HuH-7 (cell line): Measurements from ENCODE around the gene CORO1C.
"Not testable (repeated sequence)": the region's sequence is repeated elsewhere in the genome, so short reads cannot be mapped to it uniquely, and the experiment has no call there.

Experiments
- DNase-seq: peaks from one replicate; pipeline ENCODE4 v3.0.0; 2011; ENCODE audit warnings: low spot score

The CORO1C gene

DNA sequence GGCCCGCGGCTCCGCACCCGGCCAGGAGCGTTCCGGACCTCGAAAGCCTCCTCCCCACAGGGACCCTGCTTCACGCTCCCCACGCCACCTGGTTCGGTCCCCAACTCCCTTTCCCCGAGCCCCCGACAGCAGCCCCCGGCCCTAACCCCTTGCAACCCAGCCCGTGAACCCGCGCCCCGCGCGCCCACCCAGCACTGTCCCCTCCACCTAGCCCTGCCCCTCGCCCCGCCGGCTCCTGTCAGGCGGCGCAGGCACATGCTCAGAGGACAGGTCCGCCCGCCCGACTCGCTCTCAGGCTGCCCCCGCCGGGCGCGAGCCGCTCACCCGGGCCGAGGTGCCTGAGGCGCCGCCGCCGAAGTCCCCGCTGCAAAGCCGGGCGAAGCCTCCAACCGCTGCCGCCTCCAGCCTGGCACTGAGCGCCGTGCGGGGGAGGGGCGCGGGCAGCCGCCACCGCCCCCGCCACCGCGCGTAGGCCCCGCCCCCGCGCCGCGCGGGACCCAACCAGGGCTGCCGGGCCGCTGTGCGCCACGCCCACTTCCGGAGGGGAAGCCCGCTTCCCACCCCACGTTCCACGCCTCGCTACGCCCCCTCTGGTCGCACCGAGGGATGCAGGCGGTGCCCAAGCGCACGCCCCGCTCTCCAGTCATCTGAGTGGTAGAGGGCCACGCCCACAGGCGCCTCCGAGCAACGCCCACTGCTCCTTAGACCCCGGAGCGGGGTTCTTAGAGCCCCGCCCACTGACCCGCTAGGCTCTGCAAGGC, at the start of gene CORO1C:
Gene CORO1C (minus strand): TSS at position 414 of the 761 bp plus-strand sequence. CDS start 30,200 bp downstream, outside the sequence.
- peak; percentile 87 for DNase-seq

DNA sequence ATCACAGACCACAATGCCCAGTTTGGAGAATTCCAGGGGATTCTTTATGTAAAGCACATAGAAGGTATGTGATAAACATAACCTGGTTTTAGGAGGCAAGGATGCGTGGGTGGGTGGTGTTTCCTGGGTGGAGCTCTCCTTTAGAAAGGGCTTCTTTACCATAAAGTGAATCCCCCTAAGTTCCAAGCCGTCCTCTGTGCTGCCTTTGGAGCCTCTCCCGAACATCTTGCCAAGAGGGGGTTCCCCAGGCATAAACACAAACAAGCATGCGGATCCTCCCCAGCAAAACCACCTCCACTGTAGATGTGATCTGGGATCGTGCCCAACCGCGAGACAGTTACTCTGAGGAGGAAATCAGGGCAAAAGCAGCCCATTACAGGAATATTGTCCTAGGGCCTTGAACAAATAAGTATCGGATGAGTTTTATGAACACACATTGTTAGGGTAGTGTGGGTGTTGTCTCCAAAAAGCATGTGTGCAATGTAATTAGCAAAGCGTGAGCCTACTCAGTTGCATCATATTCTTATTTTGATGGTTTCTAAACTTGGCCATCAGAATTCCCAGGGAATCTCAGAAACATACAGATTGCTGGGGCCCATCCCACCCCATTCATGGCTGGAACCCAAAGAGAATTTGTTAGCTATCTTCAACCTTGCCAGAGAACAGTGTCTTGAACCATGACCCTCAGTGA, 48.8 kb upstream of the CORO1C start:
- no peak for DNase-seq

DNA sequence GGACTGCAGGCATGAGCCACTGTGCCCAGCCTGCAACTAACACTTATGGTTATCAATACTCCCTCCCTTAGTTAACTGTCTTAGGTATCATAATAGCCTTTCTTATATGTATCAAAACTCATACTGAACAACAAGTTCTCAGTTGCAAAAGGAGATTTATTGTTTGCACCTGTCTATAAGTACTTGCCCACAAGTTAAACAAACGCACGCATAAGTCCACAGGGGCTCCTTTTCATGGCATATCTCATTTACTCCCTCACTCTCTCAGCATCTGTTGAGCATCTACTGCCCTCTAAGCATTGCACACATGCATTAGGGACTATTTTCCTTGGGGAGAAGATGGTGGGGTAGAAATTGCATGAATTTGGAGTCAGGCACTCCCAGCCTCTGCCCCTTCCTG, 46.7 kb upstream of the CORO1C start:
- no peak for DNase-seq

DNA sequence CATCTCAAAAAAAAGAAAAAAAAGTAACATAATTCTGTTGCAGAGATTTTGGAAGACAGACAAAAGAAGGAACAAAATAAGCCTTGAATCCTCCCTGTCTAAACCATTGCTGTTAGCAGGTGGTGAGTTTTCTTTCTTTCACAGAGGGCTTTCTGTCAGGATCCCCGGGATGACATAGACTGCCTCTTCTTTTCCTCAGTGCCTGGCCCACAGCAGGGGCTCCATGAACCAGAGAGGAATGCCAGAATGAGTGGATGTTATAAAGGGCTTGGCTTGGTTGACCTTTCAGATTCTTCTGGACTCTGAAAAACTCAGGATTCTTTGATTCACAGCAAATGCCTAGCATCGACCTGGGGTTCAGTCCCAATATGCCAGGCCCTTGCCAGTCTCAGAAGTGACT, 45.8 kb upstream of the CORO1C start:
- DNase-seq = no peak

DNA sequence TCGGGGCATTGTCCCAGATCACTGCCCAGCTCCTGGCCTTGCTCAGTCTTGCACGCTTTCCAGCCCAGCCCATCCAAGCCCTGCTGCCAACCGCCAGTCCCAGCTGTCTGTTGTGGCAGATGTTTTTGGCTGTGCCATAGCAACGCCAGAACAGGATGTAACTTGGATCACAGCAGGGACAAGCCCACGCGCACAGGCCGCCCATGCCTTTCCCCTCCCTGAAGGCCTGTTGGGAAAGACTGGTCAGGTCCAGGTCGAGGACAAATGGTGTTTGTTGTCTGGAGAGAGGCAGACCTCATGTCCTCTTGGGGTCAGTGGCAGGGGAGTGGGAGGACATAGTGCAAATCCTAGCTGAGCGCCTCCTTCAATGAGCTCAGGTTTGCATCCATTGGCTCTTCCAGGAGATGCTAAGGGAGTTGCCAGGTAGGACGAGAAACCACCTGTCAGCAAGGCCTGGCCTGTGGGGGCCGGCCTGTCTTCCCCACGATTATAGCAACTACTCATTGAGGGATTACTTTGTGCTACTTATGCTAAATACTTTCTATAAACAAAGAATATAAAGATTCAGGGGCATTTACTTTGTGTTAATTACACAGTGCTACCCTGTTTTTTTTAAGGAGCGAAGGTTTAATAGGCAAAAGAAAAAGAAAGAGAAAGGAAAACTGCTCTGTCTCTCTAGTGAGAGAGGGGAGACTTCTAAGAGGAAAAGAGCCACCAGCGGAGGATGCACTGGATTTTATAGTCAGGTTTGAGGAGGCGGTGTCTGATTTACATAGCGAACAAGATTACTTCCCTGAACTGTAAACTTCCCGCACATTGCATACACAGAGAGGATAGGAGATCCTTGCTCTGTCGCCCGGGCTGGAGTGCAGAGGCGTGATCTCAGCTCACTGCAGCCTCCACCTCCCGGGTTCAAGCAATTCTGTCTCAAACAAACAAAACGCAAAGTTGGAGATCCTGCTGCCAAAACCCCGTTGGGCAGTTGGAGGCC, 42.8 kb upstream of the CORO1C start:
- DNase-seq = peak; percentile 30

DNA sequence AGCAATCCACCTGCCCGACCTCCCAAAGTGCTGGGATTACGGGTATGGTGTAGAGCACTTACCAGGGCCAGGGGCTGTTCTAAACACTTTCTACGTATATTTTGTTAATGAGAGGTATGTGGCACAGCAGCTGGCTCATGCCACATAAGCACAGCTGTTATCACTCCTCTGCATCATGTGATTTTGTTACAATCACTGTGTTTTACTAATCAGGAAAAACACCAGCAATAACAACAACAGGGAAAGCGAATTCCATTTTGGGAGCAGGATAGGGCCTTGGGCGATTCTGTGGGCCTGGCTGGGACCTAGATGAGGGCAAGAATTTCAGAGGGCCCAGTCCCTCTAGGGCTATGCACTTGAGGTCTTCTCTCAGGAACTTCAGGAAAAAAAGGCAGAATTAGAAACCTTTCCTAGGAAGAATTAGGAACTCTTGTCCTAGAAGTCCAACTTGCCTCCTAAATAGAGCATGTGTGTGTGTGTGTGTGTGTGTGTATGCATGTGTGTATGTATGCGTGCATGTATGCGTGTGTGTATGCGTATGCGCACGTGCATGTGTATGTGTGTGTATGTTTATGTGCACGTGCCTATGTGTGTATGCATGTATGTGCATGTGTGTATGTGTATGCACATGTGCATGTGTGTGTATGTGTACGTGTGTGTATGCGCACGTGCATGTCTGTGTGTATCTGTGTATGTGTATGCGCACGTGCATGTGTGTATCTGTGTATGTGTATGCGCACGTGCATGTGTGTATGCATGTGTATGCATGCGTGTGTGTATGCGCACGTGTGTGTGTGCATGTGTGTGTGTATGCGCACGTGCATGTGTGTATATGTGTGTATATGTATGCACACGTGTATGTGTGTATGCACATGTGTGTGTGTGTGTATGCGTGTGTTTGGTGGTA, 41.8 kb upstream of the CORO1C start:
- no peak for DNase-seq

DNA sequence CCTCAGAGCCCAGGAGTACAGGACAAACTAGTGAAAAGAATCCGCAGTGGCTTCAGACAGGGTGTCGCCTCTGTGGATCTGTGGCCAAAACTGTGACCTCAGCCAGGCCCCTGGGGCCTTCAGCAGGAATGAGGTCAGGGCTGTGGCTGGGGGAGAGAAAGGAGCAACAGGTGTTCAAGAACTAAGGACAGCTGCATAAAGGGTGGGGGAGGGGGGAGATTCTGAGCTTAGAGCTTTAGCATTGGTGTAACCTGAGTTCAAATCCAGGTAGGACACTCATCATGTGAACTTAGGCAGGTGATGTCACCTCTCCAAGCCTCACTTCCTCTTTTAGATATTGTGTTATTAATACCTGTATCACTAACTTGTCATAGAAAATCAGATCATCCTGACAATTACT, 40.9 kb upstream of the CORO1C start:
- DNase-seq = no peak

DNA sequence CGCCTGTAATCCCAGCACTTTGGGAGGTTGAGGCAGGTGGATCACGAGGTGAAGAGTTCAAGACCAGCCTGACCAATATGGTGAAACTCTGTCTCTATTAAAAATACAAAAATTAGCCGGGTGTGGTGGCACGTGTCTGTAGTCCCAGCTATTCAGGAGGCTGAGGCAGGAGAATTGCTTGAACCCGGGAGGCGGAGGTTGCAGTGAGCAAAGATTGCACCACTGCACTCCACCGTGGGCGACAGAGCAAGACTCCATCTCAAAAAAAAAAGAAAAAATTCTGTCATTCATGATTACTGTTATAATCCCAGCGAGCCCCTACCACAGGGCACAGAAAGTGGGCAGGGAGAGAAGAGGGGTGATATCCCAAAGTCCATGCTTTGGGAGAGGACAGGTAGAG, 40.5 kb upstream of the CORO1C start:
- not testable (repeated sequence) for DNase-seq

DNA sequence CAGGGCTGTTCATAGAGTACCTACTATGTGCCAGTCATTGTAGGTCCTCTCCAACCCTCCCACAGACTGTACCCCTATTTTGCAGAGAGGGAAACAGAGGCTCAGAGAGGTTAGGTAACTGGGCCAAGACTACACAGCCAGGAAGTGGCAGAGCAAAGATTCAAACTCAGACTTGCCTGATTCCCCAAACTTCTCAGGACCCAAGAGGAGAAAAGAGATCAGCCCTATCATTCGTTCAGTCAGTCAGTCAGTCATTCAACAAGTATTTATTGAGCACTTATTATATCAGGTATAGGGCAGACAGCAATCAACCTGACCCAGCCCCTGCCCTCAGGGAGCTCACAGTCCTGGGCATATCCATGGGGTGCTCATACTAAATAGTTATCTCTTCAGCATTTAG, 39.6 kb upstream of the CORO1C start:
- no peak for DNase-seq

DNA sequence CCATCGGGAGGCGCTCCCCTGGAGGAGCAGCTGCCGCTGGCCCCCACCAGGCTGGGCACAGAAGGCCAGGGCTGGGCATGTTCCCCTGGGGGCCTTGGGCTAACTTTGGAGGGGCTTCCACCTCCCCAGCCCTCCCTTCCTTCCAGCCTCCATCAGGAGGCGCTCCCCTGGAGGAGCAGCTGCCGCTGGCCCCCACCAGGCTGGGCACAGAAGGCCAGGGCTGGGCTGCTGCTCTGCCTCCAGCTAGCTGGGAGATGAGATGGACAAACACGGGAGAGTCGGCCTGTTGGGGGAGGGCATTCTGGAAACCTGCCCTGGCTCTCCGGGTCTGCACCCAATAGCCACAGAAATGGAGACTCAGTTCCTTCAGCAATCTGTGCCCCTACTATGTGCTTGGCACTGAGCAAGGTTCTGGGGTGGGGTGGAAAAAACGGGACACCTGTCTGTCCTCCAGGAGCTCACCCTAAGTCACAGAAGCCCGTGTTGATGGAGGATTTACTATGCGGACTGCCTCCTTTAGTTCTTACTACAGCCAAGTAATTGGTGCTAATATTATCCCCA, 39.0 kb upstream of the CORO1C start:
- no peak for DNase-seq

DNA sequence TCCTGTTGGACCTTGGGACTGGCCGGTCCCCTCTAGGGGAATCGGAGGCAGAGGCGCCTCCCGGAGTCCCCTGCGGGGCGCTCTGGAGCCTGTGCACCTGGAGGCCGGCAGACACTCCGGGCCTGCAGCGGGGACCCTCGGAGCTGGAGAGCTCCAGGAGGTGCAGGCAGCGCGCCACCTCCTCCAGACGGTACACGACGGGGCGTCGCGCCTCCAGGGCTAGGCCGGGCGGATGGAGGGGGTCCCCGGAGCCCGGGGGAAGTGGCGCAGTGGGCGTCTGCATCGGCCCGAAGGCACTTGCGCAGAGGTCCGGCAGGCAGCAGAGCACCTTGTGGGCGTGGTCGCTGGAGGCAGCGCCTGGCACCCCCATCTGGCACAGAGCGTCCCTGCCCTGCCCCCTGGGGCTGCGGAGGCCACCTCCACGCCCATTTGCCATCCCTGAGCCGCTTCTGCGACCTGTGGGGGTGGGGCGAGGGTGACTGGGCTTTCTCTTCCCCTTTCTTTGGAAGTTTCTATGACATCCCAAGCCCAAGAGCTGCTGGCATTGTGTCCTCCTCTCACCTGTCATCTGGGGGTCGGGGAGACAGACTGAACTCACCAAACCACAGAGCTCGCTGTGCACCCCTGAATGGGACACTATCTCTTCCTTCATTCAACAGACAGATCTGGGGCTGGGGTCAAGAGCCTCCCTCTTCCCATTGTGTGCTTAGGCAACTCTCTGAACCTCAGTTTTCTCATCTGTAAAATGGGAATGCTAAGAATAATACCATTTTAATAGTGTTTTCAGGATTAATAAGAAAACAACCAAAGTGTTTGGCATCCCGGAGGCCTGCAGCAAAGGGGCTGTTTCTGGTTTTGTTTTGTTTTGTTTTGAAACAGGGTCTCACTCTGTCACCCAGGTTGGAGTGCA, 37.5 kb upstream of the CORO1C start:
- peak; percentile 74 for DNase-seq

DNA sequence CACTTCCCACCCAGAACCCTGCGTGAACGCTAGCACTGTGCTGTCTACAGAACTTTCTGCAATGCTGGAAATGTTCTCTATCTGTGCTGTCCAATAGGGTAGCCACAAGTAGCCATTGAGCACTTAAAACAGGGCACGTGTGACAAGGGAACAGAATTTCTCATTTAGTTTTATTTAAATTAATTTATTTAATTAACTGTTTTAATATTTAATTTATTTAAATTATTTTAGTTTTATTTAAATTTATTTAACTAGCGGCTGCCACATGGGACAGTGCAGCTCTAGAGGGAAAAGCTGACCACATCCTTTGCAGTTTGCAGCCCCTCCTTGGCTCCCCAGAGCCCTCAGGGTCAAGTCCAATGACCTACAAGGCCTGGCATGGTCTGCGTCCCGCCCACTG, 35.0 kb upstream of the CORO1C start:
- DNase-seq = no peak

DNA sequence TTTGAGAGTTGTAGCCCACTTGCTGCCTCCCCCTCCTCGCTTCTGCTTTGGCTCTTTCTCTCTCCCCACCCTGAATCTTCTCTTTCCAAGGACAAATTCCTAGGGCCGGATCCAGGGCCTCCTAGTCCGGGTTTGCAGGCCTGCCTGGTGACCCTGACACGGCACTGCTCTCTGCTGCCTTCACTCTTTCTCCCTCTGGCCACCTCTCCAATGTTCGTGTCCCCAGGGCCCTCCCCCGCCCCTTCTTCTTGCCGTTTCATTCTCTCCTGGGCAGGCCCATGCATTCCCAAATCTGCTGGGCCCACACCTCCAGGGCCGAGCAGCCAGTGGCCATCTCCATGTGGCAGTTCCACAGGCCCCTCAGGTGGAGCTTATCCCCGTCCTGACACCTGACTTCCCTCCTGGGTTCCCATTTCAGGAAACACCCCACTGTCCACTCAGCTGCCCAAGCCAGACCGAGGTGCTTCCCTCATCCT, 34.0 kb upstream of the CORO1C start:
- DNase-seq = no peak

DNA sequence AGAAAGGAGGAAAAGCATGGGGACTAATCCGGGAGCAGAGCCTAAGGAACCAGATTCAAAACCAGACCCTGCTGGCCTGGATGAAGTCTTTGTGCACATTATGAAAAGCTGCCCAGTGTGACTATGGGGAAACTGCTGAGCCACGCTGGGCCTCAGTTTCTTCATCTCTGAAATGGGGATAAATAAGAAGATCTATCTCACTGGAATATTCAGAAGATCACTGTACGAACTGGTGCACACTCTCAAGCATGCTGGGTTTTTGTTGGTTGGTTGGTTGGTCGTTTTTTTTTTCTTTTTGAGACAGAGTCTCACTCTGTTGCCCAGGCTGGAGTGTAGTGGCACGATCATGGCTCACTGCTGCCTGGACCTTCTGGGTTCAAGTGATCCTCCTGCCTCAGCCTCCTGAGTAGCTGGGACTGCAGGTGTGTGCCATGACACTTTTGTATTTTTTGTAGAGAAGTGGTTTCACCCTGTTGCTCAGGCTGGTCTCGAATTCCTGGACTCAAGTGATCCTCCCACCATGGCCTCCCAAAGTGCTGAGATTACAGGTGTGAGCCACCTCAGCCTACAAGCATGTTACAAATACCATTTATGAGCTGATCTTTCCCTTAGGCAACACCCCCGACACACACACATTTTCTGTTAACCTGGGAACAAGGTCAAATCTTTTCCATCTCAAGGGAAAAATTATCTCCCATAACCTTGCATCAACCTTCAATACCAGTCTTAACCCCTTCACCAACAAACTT, 33.4 kb upstream of the CORO1C start:
- no peak for DNase-seq

DNA sequence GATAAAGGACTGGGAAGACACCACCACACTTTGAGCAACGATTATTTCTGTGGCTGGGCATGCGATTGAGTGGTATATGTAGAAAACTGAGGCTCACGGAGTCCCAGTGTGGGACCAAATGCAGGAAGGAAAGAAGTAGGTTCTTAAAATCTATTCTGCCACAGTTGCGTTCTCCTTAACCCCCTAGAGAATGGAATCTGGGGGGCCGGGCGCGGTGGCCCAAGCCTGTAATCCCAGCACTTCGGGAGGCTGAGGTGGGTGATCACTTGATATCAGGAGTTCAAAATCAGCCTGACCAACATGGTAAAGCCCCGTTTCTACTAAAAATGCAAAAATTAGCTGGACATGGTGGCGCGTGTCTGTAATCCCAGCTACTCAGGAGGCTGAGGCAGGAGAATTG, 29.9 kb upstream of the CORO1C start:
- no peak for DNase-seq

DNA sequence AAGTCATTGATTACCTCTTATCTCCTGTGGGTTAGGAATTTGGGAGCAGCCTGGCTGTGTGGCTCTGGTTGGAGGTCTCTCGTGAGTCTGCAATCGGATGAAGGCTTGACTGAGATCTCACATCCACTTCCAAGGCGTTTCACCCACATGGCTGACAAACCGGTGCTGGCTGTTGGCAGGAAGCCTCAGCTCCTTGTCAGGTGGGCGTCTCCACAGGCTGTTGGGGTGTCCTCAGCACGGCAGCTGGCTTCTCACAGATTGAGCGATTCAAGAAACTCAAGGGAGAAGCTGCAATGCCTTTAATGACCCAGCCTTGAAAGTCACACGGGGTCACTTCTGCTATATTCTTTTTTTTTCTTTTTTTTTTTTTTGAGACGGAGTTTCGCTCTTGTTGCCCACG, 28.6 kb upstream of the CORO1C start:
- no peak for DNase-seq

DNA sequence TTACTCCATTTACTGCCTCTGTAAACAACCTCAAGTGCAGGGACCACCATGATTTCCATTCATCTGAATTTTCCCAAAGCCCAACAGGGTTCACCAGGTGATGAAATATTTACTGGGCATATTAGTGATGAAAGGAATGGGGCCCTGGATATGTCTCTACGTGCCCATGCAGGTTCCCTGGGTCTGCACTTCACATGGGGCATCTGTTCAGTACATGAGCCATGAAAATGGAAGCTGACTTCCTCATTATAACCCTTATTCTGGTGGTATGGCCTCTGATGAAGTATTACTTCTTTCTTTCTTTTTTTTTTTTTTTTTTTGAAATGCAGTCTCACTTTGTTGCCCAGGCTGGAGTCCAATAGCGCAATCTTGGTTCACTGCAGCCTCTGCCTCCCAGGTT, 26.5 kb upstream of the CORO1C start:
- no peak for DNase-seq

DNA sequence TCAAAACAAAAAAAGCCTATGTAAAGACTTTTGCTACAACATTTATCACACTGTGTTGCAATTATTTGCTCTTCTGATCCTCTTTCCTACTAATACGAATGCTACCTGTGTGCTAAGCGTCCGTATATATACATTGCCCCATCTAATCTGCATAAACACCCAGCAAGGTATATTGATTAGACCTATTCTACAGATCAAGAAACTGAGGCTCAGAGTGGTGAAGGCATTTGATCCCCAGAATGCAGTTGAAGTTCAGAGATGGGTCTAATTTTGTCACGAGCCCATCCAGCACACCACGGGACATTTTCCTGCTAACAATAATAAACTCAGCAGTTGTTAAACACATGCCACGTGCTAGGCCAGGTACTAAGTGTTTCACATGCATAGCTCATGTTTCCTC, 25.1 kb upstream of the CORO1C start:
- no peak for DNase-seq

DNA sequence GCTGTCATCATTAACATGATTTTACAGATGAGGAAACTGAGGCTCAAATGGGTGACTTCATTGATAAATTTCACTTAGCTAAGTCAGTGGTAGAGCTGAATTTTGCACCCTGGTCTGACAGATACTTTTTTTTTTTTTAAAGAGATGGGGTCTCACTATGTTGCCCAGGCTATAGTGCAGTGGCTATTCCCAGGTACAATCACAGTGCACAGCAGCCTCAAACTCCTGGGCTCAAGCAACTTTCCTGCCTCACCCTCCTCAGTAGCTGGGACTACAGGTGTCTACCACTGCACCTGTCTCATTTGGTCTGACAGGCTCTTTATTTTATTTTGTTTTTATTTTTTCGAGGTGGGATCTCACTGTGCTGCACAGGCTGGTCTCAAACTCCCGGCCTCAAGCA, 24.2 kb upstream of the CORO1C start:
- DNase-seq = no peak
